Liver (tissue), 3 donors: ENCODE data around the gene ALDH16A1.

Experiments
- ATF3 ChIP-seq: IDR thresholded peaks from 2 replicates; pipeline ENCODE4 v1.6.1; 2016; ENCODE audit warnings: antibody characterized with exemption
- CTCF ChIP-seq: fragments of 150-350 bp; IDR thresholded peaks from 2 replicates; pipeline ENCODE4 v1.5.1; 2017; ENCODE audit warnings: improper control_type of control experiment, low read depth, low read length; ENCODE audit not compliant: missing input control
- GABPA ChIP-seq, 2 donors: IDR thresholded peaks in 1 of 2; conservative IDR thresholded peaks in 1 of 2; 2 replicates each; pipeline ENCODE4 v1.6.1; 2016; ENCODE audit warnings: antibody characterized with exemption in 2 of 2, mild to moderate bottlenecking in 1 of 2, moderate library complexity in 1 of 2
- MAX ChIP-seq: IDR thresholded peaks from 2 replicates; pipeline ENCODE4 v1.6.1; 2016; ENCODE audit warnings: antibody characterized with exemption
- REST ChIP-seq: IDR thresholded peaks from 2 replicates; pipeline ENCODE4 v1.6.1; 2016; ENCODE audit warnings: antibody characterized with exemption, mild to moderate bottlenecking
- RXRA ChIP-seq, 2 donors: IDR thresholded peaks; 2 replicates each; pipeline ENCODE4 v1.6.1; 2017 to 2018; ENCODE audit warnings: antibody characterized with exemption in 2 of 2, mild to moderate bottlenecking in 1 of 2
- YY1 ChIP-seq: IDR thresholded peaks from 2 replicates; pipeline ENCODE4 v1.6.1; 2016; ENCODE audit warnings: antibody characterized with exemption, mild to moderate bottlenecking
- donor health status: healthy.
- donor health status: healthy.

GRCh38 chr19:49442771-49443365 lies 10.2 kb upstream of the ALDH16A1 start:
- TF ChIP-seq CTCF (no peak), GABPA (IDR thresholded peaks at IDR 0.05 in 1 of 2, conservative IDR thresholded peaks at IDR 0.05 in 1 of 2) (no peak), MAX (no peak), ATF3 (no peak), YY1 (no peak), REST (no peak), RXRA (IDR thresholded peaks at IDR 0.05) (no peak)
